ENCODE data around the gene FAM241B.

FAM241B gene

GRCh38 chr10:69609077-69609476 lies 21.0 kb upstream of the FAM241B start:
- Histone ChIP-seq H3K27me3 (replicated peaks in 2 of 5; ENCODE audit: control insufficient read depth in 4 of 5, insufficient read depth in 5 of 5, low read length in 4 of 5) (peaks cover 0 to 2% (median 0%) of the 10 kb centered on the region in 5 experiments), H3K4me3 (ENCODE audit: control insufficient read depth in 1 of 7, extremely low read depth in 1 of 7, insufficient read depth in 4 of 7, low read depth in 2 of 7, low read length in 6 of 7) (no peak overlapping the region), H3K9me3 (ENCODE audit: control extremely low read depth in 1 of 5, control insufficient read depth in 4 of 5, insufficient read depth in 2 of 5, low read depth in 1 of 5, low read length in 4 of 5) (peaks cover 0 to 18% (median 5%) of the 10 kb centered on the region in 5 experiments), H3K27ac (ENCODE audit: insufficient read depth in 1 of 2, low read depth in 1 of 2, low read length in 2 of 2, poor library complexity in 1 of 2, severe bottlenecking in 2 of 2) (no peak overlapping the region), H3K36me3 (ENCODE audit: control insufficient read depth in 4 of 4, insufficient read depth in 4 of 4, low read length in 3 of 4) (no peaks in the 10 kb centered on the region), H3K4me1 (ENCODE audit: control extremely low read depth in 1 of 4, control insufficient read depth in 4 of 4, insufficient read depth in 4 of 4, low read length in 3 of 4) (no peaks in the 10 kb centered on the region)
- ChIA-PET POLR2A (no interaction called here), CTCF (no interaction called here)
- WGBS (ENCODE audit: insufficient coverage) = no CpG with 5 or more reads among the region's 1 CpG
- no peak for DNase-seq

- H3K9me3 ChIP-seq (ENCODE audit: control extremely low read depth in 1 of 5, control insufficient read depth in 4 of 5, insufficient read depth in 2 of 5, low read depth in 1 of 5, low read length in 4 of 5) = peaks cover 0 to 26% (median 5%) of the 10 kb centered on the region in 5 experiments
- peaks cover 0 to 2% (median 0%) of the 10 kb centered on the region in 5 experiments for H3K27me3 ChIP-seq (replicated peaks in 2 of 5; ENCODE audit: control insufficient read depth in 4 of 5, insufficient read depth in 5 of 5, low read length in 4 of 5)
- H3K27ac ChIP-seq (ENCODE audit: insufficient read depth in 1 of 2, low read depth in 1 of 2, low read length in 2 of 2, poor library complexity in 1 of 2, severe bottlenecking in 2 of 2) = no peak overlapping the region
- ChIA-PET CTCF (interaction anchor here (1.2 to 1.4 kb wide), 4 partner anchors 15 to 95 kb away, joined by 3 read pairs; no protein-coding TSS in a partner anchor), POLR2A (no interaction called here)
- no peaks in the 10 kb centered on the region for H3K36me3 ChIP-seq (ENCODE audit: control insufficient read depth in 4 of 4, insufficient read depth in 4 of 4, low read length in 3 of 4)
- no peaks in the 10 kb centered on the region for H3K4me1 ChIP-seq (ENCODE audit: control extremely low read depth in 1 of 4, control insufficient read depth in 4 of 4, insufficient read depth in 4 of 4, low read length in 3 of 4)
- no peak for DNase-seq
- H3K4me3 ChIP-seq (ENCODE audit: control insufficient read depth in 1 of 7, extremely low read depth in 1 of 7, insufficient read depth in 4 of 7, low read depth in 2 of 7, low read length in 6 of 7) = no peak overlapping the region
Measured at GRCh38 chr10:69612760-69613159, 17.3 kb upstream of the FAM241B start.

- peaks cover 0 to 2% (median 0%) of the 10 kb centered on the region in 5 experiments for H3K27me3 ChIP-seq (replicated peaks in 2 of 5; ENCODE audit: control insufficient read depth in 4 of 5, insufficient read depth in 5 of 5, low read length in 4 of 5)
- no peak overlapping the region for H3K4me3 ChIP-seq (ENCODE audit: control insufficient read depth in 1 of 7, extremely low read depth in 1 of 7, insufficient read depth in 4 of 7, low read depth in 2 of 7, low read length in 6 of 7)
- POLR2A ChIA-PET = no interaction called here
- no peak overlapping the region for H3K27ac ChIP-seq (ENCODE audit: insufficient read depth in 1 of 2, low read depth in 1 of 2, low read length in 2 of 2, poor library complexity in 1 of 2, severe bottlenecking in 2 of 2)
- no peaks in the 10 kb centered on the region for H3K36me3 ChIP-seq (ENCODE audit: control insufficient read depth in 4 of 4, insufficient read depth in 4 of 4, low read length in 3 of 4)
- WGBS (ENCODE audit: insufficient coverage) = no CpG with 5 or more reads among the region's 1 CpG
- no peaks in the 10 kb centered on the region for H3K4me1 ChIP-seq (ENCODE audit: control extremely low read depth in 1 of 4, control insufficient read depth in 4 of 4, insufficient read depth in 4 of 4, low read length in 3 of 4)
- peaks cover 0 to 19% (median 5%) of the 10 kb centered on the region in 5 experiments for H3K9me3 ChIP-seq (ENCODE audit: control extremely low read depth in 1 of 5, control insufficient read depth in 4 of 5, insufficient read depth in 2 of 5, low read depth in 1 of 5, low read length in 4 of 5)
- no peak for DNase-seq
- CTCF ChIA-PET = interaction anchor here (1.2 to 1.4 kb wide), 2 partner anchors 17 to 75 kb away, joined by 3 read pairs; no protein-coding TSS in a partner anchor
Measured at GRCh38 chr10:69614130-69614529, 15.9 kb upstream of the FAM241B start.

- no peaks in the 10 kb centered on the region for H3K4me1 ChIP-seq (ENCODE audit: control extremely low read depth in 1 of 4, control insufficient read depth in 4 of 4, insufficient read depth in 4 of 4, low read length in 3 of 4)
- DNase-seq = no peak
- 100% methylated on average over 2 of the region's 4 CpGs for WGBS (ENCODE audit: insufficient coverage)
- no peaks in the 10 kb centered on the region for H3K36me3 ChIP-seq (ENCODE audit: control insufficient read depth in 4 of 4, insufficient read depth in 4 of 4, low read length in 3 of 4)
- ChIA-PET CTCF (interaction anchor here (1.2 to 1.6 kb wide), 2 partner anchors 13 to 77 kb away, joined by 3 to 6 read pairs; no protein-coding TSS in a partner anchor), POLR2A (no interaction called here)
- peaks cover 0 to 2% (median 0%) of the 10 kb centered on the region in 5 experiments for H3K27me3 ChIP-seq (replicated peaks in 2 of 5; ENCODE audit: control insufficient read depth in 4 of 5, insufficient read depth in 5 of 5, low read length in 4 of 5)
- H3K27ac ChIP-seq (ENCODE audit: insufficient read depth in 1 of 2, low read depth in 1 of 2, low read length in 2 of 2, poor library complexity in 1 of 2, severe bottlenecking in 2 of 2) = no peak overlapping the region
- no peak overlapping the region for H3K4me3 ChIP-seq (ENCODE audit: control insufficient read depth in 1 of 7, extremely low read depth in 1 of 7, insufficient read depth in 4 of 7, low read depth in 2 of 7, low read length in 6 of 7)
- H3K9me3 ChIP-seq (ENCODE audit: control extremely low read depth in 1 of 5, control insufficient read depth in 4 of 5, insufficient read depth in 2 of 5, low read depth in 1 of 5, low read length in 4 of 5) = peaks cover 0 to 9% (median 0%) of the 10 kb centered on the region in 5 experiments
Measured at GRCh38 chr10:69616358-69616757, 13.7 kb upstream of the FAM241B start.

GRCh38 chr10:69618746-69619145 lies 11.3 kb upstream of the FAM241B start:
- Histone ChIP-seq H3K27me3 (replicated peaks in 2 of 5; ENCODE audit: control insufficient read depth in 4 of 5, insufficient read depth in 5 of 5, low read length in 4 of 5) (no peaks in the 10 kb centered on the region), H3K4me3 (ENCODE audit: control insufficient read depth in 1 of 7, extremely low read depth in 1 of 7, insufficient read depth in 4 of 7, low read depth in 2 of 7, low read length in 6 of 7) (no peak overlapping the region), H3K36me3 (ENCODE audit: control insufficient read depth in 4 of 4, insufficient read depth in 4 of 4, low read length in 3 of 4) (no peaks in the 10 kb centered on the region), H3K9me3 (ENCODE audit: control extremely low read depth in 1 of 5, control insufficient read depth in 4 of 5, insufficient read depth in 2 of 5, low read depth in 1 of 5, low read length in 4 of 5) (peaks cover 1 to 21% (median 4%) of the 10 kb centered on the region in 5 experiments), H3K27ac (ENCODE audit: insufficient read depth in 1 of 2, low read depth in 1 of 2, low read length in 2 of 2, poor library complexity in 1 of 2, severe bottlenecking in 2 of 2) (no peak overlapping the region), H3K4me1 (ENCODE audit: control extremely low read depth in 1 of 4, control insufficient read depth in 4 of 4, insufficient read depth in 4 of 4, low read length in 3 of 4) (no peaks in the 10 kb centered on the region)
- WGBS (ENCODE audit: insufficient coverage) = 100% methylated on average over 2 of the region's 2 CpGs
- POLR2A ChIA-PET = no interaction called here
- no peak for DNase-seq
- CTCF ChIA-PET = interaction anchor here (0.9 kb wide), 2 partner anchors 35 to 93 kb away, joined by 3 read pairs; no protein-coding TSS in a partner anchor

GRCh38 chr10:69619626-69620025 lies 10.4 kb upstream of the FAM241B start:
- Histone ChIP-seq H3K36me3 (ENCODE audit: control insufficient read depth in 4 of 4, insufficient read depth in 4 of 4, low read length in 3 of 4) (no peaks in the 10 kb centered on the region), H3K4me3 (ENCODE audit: control insufficient read depth in 1 of 7, extremely low read depth in 1 of 7, insufficient read depth in 4 of 7, low read depth in 2 of 7, low read length in 6 of 7) (no peak overlapping the region), H3K27ac (ENCODE audit: insufficient read depth in 1 of 2, low read depth in 1 of 2, low read length in 2 of 2, poor library complexity in 1 of 2, severe bottlenecking in 2 of 2) (no peak overlapping the region), H3K4me1 (ENCODE audit: control extremely low read depth in 1 of 4, control insufficient read depth in 4 of 4, insufficient read depth in 4 of 4, low read length in 3 of 4) (no peaks in the 10 kb centered on the region), H3K27me3 (replicated peaks in 2 of 5; ENCODE audit: control insufficient read depth in 4 of 5, insufficient read depth in 5 of 5, low read length in 4 of 5) (no peaks in the 10 kb centered on the region), H3K9me3 (ENCODE audit: control extremely low read depth in 1 of 5, control insufficient read depth in 4 of 5, insufficient read depth in 2 of 5, low read depth in 1 of 5, low read length in 4 of 5) (peaks cover 1 to 24% (median 4%) of the 10 kb centered on the region in 5 experiments)
- WGBS (ENCODE audit: insufficient coverage) = 84% methylated on average over 7 of the region's 7 CpGs
- POLR2A ChIA-PET = no interaction called here
- CTCF ChIA-PET = interaction anchor here (0.9 to 2.3 kb wide), 3 partner anchors 10 to 94 kb away, joined by 3 to 5 read pairs (median 3); partner anchors contain the start of gene FAM241B
- no peak for DNase-seq

GRCh38 chr10:69620625-69621024 lies 9.4 kb upstream of the FAM241B start:
- DNase-seq = no peak
- CTCF ChIA-PET = interaction anchor here (1.4 to 2.3 kb wide), 2 partner anchors 9 to 18 kb away, joined by 3 to 5 read pairs; partner anchors contain the start of gene FAM241B

More at GRCh38 chr10:69620625-69621024, 9.4 kb upstream of the FAM241B start:
- Histone ChIP-seq H3K9me3 (ENCODE audit: control extremely low read depth in 1 of 5, control insufficient read depth in 4 of 5, insufficient read depth in 2 of 5, low read depth in 1 of 5, low read length in 4 of 5) (peaks cover 0 to 28% (median 5%) of the 10 kb centered on the region in 5 experiments), H3K4me1 (ENCODE audit: control extremely low read depth in 1 of 4, control insufficient read depth in 4 of 4, insufficient read depth in 4 of 4, low read length in 3 of 4) (no peaks in the 10 kb centered on the region), H3K27ac (ENCODE audit: insufficient read depth in 1 of 2, low read depth in 1 of 2, low read length in 2 of 2, poor library complexity in 1 of 2, severe bottlenecking in 2 of 2) (no peak overlapping the region), H3K4me3 (ENCODE audit: control insufficient read depth in 1 of 7, extremely low read depth in 1 of 7, insufficient read depth in 4 of 7, low read depth in 2 of 7, low read length in 6 of 7) (no peak overlapping the region), H3K36me3 (ENCODE audit: control insufficient read depth in 4 of 4, insufficient read depth in 4 of 4, low read length in 3 of 4) (no peaks in the 10 kb centered on the region), H3K27me3 (replicated peaks in 2 of 5; ENCODE audit: control insufficient read depth in 4 of 5, insufficient read depth in 5 of 5, low read length in 4 of 5) (no peaks in the 10 kb centered on the region)
- POLR2A ChIA-PET = no interaction called here
- 68% methylated on average over 4 of the region's 5 CpGs for whole genome bisulfite sequencing (ENCODE audit: insufficient coverage)

Data from common myeloid progenitor, CD34-positive (primary cell).